Choroid plexus epithelial cell (primary cell): Measurements from ENCODE around the gene HOXD11.

Experiments
- DNase-seq: peaks from one replicate; pipeline ENCODE4 v3.0.0-alpha.2; 2010; ENCODE audit warnings: low read depth
- H3K4me3 ChIP-seq: 2 replicates; pipeline ENCODE4 v1.5.1; 2011; ENCODE audit warnings: low read depth, mild to moderate bottlenecking, control low read depth, low read length, moderate library complexity
- CTCF ChIP-seq: conservative IDR thresholded peaks from 2 replicates; pipeline ENCODE4 v1.5.1; 2011; ENCODE audit warnings: low read depth, mild to moderate bottlenecking, control low read depth, inconsistent platforms, low read length, moderate library complexity

HOXD11 gene

DNA sequence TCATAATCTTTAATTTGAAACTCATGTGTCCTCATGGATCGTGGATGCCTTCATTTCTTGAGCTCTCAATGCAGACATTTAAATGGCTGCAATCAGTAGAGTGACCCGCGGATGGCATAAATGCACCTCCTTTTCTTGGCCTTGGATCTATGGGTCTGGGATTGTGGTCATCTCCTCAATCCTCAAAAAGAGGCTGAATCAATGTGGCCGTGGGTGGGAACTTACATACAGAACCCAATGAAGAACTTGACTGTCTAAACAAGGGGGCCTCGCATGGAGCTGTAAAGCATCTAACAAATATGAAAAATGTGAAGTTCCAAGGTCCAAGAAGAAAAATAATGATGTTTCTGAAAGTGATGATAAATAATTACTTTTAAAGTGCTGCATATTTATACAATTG lies 11.7 kb upstream of the HOXD11 start:
- no peak for DNase-seq
- TF ChIP-seq CTCF, result no peak
- no peak overlapping the region for H3K4me3 ChIP-seq

- peak overlapping the region; percentile 18 for H3K4me3 ChIP-seq
- TF ChIP-seq CTCF, result no peak
- no peak for DNase-seq
These were observed 10.7 kb upstream of the HOXD11 start for GRCh38 chr2:176096243-176096985.

- DNase-seq, result peak; percentile 65
- H3K4me3 ChIP-seq, result peak overlapping the region; percentile 44
- TF ChIP-seq CTCF, result peak; percentile 82
These were observed 9.9 kb upstream of the HOXD11 start for GRCh38 chr2:176096986-176097819.

DNA sequence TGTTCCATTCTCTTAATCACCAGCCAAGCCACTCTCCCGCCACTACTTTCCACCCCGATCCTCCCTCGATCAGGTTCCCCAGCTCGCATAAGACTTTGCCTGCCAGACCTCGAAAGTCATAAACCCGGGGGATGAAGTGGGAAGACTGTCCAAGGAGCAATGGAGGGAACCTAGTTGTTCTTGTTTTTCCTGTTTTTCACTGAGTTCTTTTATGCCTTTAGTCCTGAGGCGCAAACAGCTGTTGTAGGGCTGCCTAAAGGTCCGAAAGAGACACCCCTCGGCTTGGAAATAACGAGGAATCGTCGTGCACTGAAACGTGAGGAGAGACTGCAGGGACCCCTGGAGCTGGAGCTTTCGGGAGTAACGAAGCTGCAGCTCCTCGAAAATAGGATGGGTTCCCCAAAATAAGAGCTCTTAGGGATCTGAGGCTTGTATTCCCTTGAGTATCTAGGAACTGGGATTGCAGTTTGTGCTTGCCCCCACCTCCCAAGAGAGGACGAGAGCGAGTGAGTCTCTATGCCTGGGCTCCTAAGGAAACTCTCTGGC lies 9.2 kb upstream of the HOXD11 start:
- no peak for DNase-seq
- no peak for TF ChIP-seq CTCF
- H3K4me3 ChIP-seq, result no peak overlapping the region

DNA sequence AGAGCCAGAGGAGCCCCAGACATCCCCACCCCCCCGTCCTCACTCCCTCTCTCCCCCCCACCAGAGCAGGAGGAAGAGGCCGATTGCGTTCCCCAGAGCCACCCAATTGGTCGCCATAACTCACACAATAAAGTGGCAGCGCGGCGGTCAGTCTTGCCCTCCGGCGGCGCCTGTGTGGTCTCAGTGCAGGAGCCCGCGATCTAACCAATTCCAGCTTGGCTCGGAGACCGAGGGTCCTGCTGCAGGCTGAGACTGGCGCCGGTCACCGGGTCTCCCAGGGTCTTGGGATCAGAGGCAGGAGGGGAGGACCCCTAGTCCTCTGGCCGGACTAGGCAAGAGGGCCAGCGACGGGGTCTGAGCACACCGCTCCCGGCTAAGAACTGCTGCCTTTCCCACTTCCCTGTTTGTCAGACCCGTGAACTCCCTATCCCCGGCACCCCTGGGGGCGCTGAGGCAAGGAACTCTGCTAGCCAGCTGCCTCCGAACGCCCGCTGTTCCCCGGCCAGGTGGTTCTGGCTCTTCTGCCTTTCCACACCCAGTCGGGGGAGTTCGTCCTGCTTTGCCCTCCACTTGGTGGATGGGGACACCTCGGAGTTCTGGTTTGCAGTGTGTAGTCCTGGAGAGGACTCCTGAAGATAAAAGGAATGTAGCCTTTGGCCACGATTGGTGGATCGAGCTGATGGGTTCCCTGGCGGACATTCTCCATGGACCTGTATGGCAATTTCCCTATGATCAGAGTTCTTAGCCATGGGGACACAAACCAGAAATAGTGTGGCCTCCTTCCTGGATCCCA lies 8.5 kb upstream of the HOXD11 start:
- no peak overlapping the region for H3K4me3 ChIP-seq
- TF ChIP-seq CTCF, result no peak
- no peak for DNase-seq

- H3K4me3 ChIP-seq, result no peak overlapping the region
- DNase-seq, result no peak
- no peak for TF ChIP-seq CTCF
These were observed 7.8 kb upstream of the HOXD11 start for GRCh38 chr2:176099159-176099727.
